ENCODE data around the gene HSD17B13. TPM values are rescaled to one million over a fixed set of nuclear protein-coding genes. Genes with fewer than 3 reads are reported as not detected.

Gene HSD17B13
- total RNA-seq, 4 donors from 2014 or later: 1.2 to 1.7 TPM; not detected in 2

DNA sequence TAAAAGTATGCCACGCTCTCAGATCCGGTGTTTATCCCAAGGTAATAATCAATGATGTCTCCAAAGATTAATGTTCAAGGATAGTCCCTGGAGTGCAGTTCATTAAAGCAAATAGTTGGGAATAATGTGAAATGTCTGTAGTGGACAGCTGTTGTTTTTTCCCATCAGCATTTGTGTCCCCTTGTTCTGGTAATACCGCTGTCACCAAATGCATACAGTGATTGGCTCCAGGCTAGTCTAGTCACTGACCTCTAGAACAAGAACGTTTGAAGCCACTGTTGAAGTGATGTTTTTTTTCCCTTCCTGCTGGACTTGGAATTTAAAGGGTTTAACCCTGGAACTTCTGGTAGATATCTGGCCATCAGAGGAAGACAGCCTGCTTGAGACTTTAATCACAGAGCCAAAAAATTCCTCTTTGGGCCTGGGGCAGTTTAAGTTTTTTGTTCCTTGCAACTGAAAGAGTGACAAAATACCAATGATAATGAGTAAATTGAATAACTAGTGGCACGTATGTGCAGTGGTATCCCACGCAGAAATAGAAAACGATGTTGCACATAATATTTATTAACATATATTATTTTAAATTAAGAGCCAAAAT lies 37.8 kb upstream of the HSD17B13 start:
- no peak overlapping the region for H3K4me3 ChIP-seq
- H3K36me3 ChIP-seq: peaks cover 3 to 86% (median 16%) of the 10 kb centered on the region in 3 donors
- DNase-seq (ENCODE audit: low spot score in 2 of 2): no peak
- WGBS, 2 donors: 72 to 74% methylated on average over 7 of the region's 7 CpGs
- H3K4me1 ChIP-seq: no peaks in the 10 kb centered on the region
- no peak overlapping the region for H3K27ac ChIP-seq
- no peaks in the 10 kb centered on the region for H3K27me3 ChIP-seq
- no peaks in the 10 kb centered on the region for H3K9me3 ChIP-seq
- TF ChIP-seq EP300 (IDR thresholded peaks at IDR 0.05) (no peak), POLR2A (IDR thresholded peaks at IDR 0.05) (no peak)
- TF ChIP-seq, protein P1, sequence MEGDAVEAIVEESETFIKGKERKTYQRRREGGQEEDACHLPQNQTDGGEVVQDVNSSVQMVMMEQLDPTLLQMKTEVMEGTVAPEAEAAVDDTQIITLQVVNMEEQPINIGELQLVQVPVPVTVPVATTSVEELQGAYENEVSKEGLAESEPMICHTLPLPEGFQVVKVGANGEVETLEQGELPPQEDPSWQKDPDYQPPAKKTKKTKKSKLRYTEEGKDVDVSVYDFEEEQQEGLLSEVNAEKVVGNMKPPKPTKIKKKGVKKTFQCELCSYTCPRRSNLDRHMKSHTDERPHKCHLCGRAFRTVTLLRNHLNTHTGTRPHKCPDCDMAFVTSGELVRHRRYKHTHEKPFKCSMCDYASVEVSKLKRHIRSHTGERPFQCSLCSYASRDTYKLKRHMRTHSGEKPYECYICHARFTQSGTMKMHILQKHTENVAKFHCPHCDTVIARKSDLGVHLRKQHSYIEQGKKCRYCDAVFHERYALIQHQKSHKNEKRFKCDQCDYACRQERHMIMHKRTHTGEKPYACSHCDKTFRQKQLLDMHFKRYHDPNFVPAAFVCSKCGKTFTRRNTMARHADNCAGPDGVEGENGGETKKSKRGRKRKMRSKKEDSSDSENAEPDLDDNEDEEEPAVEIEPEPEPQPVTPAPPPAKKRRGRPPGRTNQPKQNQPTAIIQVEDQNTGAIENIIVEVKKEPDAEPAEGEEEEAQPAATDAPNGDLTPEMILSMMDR (IDR thresholded peaks at IDR 0.05): no peak

DNA sequence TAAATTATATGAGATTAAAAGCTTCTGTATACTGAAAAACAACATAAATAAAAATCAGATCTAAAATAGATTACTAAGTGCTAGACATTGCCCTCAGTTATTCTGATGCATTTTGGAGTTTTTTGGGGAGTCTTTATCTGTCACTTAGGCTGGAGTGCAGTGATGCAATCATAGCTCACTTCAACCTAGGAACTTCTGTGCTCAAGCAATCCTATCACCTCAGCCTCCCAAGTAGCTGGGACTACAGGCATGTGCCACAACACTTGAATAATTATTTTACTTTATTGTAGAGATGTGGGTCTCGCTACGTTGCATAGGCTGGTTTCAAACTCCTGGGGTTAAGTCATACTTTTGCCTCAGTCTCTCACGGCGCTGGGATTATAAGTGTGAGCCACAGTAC lies 36.6 kb upstream of the HSD17B13 start:
- Histone ChIP-seq H3K9me3 (no peaks in the 10 kb centered on the region), H3K4me3 (no peak overlapping the region), H3K27ac (no peak overlapping the region), H3K4me1 (no peaks in the 10 kb centered on the region), H3K36me3 (peaks cover 3 to 86% (median 14%) of the 10 kb centered on the region in 3 donors), H3K27me3 (no peaks in the 10 kb centered on the region)
- TF ChIP-seq EP300 (IDR thresholded peaks at IDR 0.05): no peak
- TF ChIP-seq, protein P1 (IDR thresholded peaks at IDR 0.05): no peak
- no peak for DNase-seq (ENCODE audit: low spot score in 2 of 2)
- whole genome bisulfite sequencing, 2 donors: 96 to 97% methylated on average over 4 of the region's 4 CpGs

DNA sequence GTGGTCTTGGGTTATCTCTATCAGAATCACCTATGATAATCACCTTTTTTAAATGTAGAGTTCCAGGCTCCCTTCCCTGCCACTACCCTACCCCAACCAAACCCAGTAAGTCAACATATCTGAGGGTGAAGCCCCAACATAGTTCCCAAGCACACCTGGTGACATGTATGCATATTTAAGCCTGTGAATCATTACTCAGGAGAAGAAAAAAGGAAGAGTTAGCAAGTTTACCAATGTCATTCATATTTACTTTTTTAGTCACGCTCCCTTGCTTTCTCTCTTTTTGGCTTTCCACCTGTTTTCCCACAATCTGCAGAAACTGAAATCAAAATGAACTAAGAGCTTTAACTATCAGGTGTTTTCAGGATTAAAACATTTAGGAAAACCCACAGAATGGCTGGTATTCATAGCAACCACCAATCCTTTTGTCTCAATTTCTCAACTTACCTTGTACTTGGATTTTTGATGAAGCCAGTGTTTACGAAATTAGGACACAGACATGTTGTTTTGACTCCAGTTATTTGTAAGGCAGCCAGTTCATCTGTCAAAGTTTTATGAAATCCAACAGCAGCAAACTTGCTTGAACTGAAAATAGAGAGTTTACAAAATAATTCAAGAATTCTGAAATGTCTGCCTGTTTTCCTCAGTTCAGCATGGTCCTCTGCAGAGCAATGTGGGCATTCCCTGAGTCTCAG lies 34.3 kb upstream of the HSD17B13 start:
- WGBS, 2 donors: 91 to 92% methylated on average over 2 of the region's 2 CpGs
- no peaks in the 10 kb centered on the region for H3K27me3 ChIP-seq
- no peaks in the 10 kb centered on the region for H3K4me1 ChIP-seq
- no peaks in the 10 kb centered on the region for H3K9me3 ChIP-seq
- TF ChIP-seq, protein P1 (IDR thresholded peaks at IDR 0.05): no peak
- TF ChIP-seq POLR2A (IDR thresholded peaks at IDR 0.05) (no peak), EP300 (IDR thresholded peaks at IDR 0.05) (no peak)
- no peak overlapping the region for H3K4me3 ChIP-seq
- no peak overlapping the region for H3K27ac ChIP-seq
- DNase-seq (ENCODE audit: low spot score in 2 of 2): no peak
- peaks cover 3 to 75% (median 10%) of the 10 kb centered on the region in 3 donors for H3K36me3 ChIP-seq

DNA sequence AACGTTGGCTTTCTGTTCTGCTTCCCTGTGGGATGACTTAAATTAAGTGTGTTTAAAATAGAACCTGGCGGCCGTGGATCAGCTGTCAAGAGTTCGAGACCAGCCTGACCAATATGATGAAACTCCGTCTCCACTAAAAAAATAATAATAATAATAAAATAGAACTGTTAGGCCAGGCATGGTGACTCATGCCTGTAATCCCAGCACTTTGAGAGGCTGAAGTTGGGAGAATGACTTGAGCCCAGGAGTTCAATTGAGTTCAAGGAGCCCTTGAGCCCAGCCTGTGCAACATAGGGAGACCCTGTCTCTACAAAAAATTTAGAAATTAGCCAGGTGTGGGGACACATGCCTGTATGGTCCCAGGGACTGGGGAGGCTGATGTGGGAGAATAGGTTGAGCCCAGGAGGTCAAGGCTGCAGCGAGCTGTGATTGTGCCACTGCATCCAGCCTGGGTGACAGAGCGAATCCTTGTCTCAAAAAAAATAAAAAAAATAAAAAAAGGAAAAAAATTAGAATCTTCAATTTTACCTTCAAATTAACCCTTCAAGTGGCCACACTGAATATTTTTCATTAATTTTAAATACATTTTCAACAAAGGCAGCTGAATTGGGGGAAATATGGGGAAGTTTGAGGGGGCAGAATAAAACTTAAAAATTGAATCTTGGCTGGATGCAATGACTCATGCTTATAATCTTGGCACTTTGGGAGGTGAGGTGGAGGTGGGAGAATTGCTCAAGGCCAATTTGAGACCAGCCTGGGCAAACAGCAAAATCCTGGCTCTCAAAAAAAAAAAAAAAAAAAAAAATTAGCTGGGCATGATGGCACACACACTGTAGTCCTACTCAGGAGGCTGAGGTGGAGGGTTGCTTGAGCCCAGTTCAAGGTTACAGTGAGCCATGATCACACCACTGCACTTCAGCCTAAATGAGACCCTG lies 31.8 kb upstream of the HSD17B13 start:
- TF ChIP-seq EP300 (IDR thresholded peaks at IDR 0.05) (no peak), POLR2A (IDR thresholded peaks at IDR 0.05) (no peak)
- TF ChIP-seq, protein P1 (IDR thresholded peaks at IDR 0.05): no peak
- Histone ChIP-seq H3K36me3 (peaks cover 3 to 57% (median 5%) of the 10 kb centered on the region in 3 donors), H3K27me3 (no peaks in the 10 kb centered on the region), H3K9me3 (no peaks in the 10 kb centered on the region), H3K27ac (peak overlapping the region in 2 of 4 donors; percentile 5 to 44), H3K4me3 (no peak overlapping the region), H3K4me1 (no peaks in the 10 kb centered on the region)
- DNase-seq (ENCODE audit: low spot score in 2 of 2): no peak
- WGBS, 2 donors: 56 to 69% methylated on average over 7 of the region's 7 CpGs

Data from tibial nerve (tissue), 4 donors.